ENCODE results near the gene ENTPD2.
A peak's percentile ranks its signal among the peaks of the same experiment; 100 is the strongest.

ENTPD2 gene

GRCh38 chr9:137021568-137021978, 32.3 kb downstream of the ENTPD2 start:
- Histone ChIP-seq H3K9me3 (ENCODE audit: control insufficient read depth, low read length) (no peaks in the 10 kb centered on the region), H3K36me3 (ENCODE audit: control insufficient read depth, insufficient read depth, low read length) (peaks cover 13% of the 10 kb centered on the region), H3K27ac (ENCODE audit: insufficient read depth, low read length, poor library complexity, severe bottlenecking) (peak overlapping the region; percentile 37), H3K4me3 (ENCODE audit: insufficient read depth, low read depth, low read length, poor library complexity, severe bottlenecking) (no peak overlapping the region), H3K4me1 (ENCODE audit: control insufficient read depth, insufficient read depth, low read length, poor library complexity, severe bottlenecking) (peaks cover 6% of the 10 kb centered on the region), H3K27me3 (replicated peaks; ENCODE audit: control insufficient read depth, insufficient read depth, low read length, poor library complexity, severe bottlenecking) (no peaks in the 10 kb centered on the region)
- DNase-seq: no peak

GRCh38 chr9:137020771-137021567, 32.9 kb downstream of the ENTPD2 start:
- Histone ChIP-seq H3K27ac (ENCODE audit: insufficient read depth, low read length, poor library complexity, severe bottlenecking) (no peak overlapping the region), H3K27me3 (replicated peaks; ENCODE audit: control insufficient read depth, insufficient read depth, low read length, poor library complexity, severe bottlenecking) (no peaks in the 10 kb centered on the region), H3K4me1 (ENCODE audit: control insufficient read depth, insufficient read depth, low read length, poor library complexity, severe bottlenecking) (peaks cover 6% of the 10 kb centered on the region), H3K4me3 (ENCODE audit: insufficient read depth, low read depth, low read length, poor library complexity, severe bottlenecking) (no peak overlapping the region), H3K9me3 (ENCODE audit: control insufficient read depth, low read length) (no peaks in the 10 kb centered on the region), H3K36me3 (ENCODE audit: control insufficient read depth, insufficient read depth, low read length) (peaks cover 19% of the 10 kb centered on the region)
- DNase-seq: no peak

GRCh38 chr9:137019891-137020683, 33.8 kb downstream of the ENTPD2 start:
- no peak overlapping the region for H3K4me3 ChIP-seq (ENCODE audit: insufficient read depth, low read depth, low read length, poor library complexity, severe bottlenecking)
- H3K9me3 ChIP-seq (ENCODE audit: control insufficient read depth, low read length): no peaks in the 10 kb centered on the region
- no peak overlapping the region for H3K27ac ChIP-seq (ENCODE audit: insufficient read depth, low read length, poor library complexity, severe bottlenecking)
- H3K4me1 ChIP-seq (ENCODE audit: control insufficient read depth, insufficient read depth, low read length, poor library complexity, severe bottlenecking): peaks cover 3% of the 10 kb centered on the region
- H3K36me3 ChIP-seq (ENCODE audit: control insufficient read depth, insufficient read depth, low read length): peaks cover 25% of the 10 kb centered on the region
- no peak for DNase-seq
- no peaks in the 10 kb centered on the region for H3K27me3 ChIP-seq (replicated peaks; ENCODE audit: control insufficient read depth, insufficient read depth, low read length, poor library complexity, severe bottlenecking)

- Histone ChIP-seq H3K4me3 (ENCODE audit: insufficient read depth, low read depth, low read length, poor library complexity, severe bottlenecking) (no peak overlapping the region), H3K27ac (ENCODE audit: insufficient read depth, low read length, poor library complexity, severe bottlenecking) (no peak overlapping the region), H3K4me1 (ENCODE audit: control insufficient read depth, insufficient read depth, low read length, poor library complexity, severe bottlenecking) (no peaks in the 10 kb centered on the region), H3K36me3 (ENCODE audit: control insufficient read depth, insufficient read depth, low read length) (peaks cover 36% of the 10 kb centered on the region), H3K9me3 (ENCODE audit: control insufficient read depth, low read length) (no peaks in the 10 kb centered on the region), H3K27me3 (replicated peaks; ENCODE audit: control insufficient read depth, insufficient read depth, low read length, poor library complexity, severe bottlenecking) (no peaks in the 10 kb centered on the region)
- DNase-seq: no peak
Observed at GRCh38 chr9:137018761-137019559, 34.9 kb downstream of the ENTPD2 start.

GRCh38 chr9:137017791-137018497, 35.9 kb downstream of the ENTPD2 start:
- no peak for DNase-seq
- Histone ChIP-seq H3K27ac (ENCODE audit: insufficient read depth, low read length, poor library complexity, severe bottlenecking) (no peak overlapping the region), H3K4me1 (ENCODE audit: control insufficient read depth, insufficient read depth, low read length, poor library complexity, severe bottlenecking) (no peaks in the 10 kb centered on the region), H3K27me3 (replicated peaks; ENCODE audit: control insufficient read depth, insufficient read depth, low read length, poor library complexity, severe bottlenecking) (no peaks in the 10 kb centered on the region), H3K36me3 (ENCODE audit: control insufficient read depth, insufficient read depth, low read length) (peaks cover 44% of the 10 kb centered on the region), H3K4me3 (ENCODE audit: insufficient read depth, low read depth, low read length, poor library complexity, severe bottlenecking) (no peak overlapping the region), H3K9me3 (ENCODE audit: control insufficient read depth, low read length) (no peaks in the 10 kb centered on the region)

- Histone ChIP-seq H3K9me3 (ENCODE audit: control insufficient read depth, low read length) (no peaks in the 10 kb centered on the region), H3K27me3 (replicated peaks; ENCODE audit: control insufficient read depth, insufficient read depth, low read length, poor library complexity, severe bottlenecking) (no peaks in the 10 kb centered on the region), H3K36me3 (ENCODE audit: control insufficient read depth, insufficient read depth, low read length) (peaks cover 52% of the 10 kb centered on the region), H3K27ac (ENCODE audit: insufficient read depth, low read length, poor library complexity, severe bottlenecking) (no peak overlapping the region), H3K4me3 (ENCODE audit: insufficient read depth, low read depth, low read length, poor library complexity, severe bottlenecking) (no peak overlapping the region), H3K4me1 (ENCODE audit: control insufficient read depth, insufficient read depth, low read length, poor library complexity, severe bottlenecking) (no peaks in the 10 kb centered on the region)
- no peak for DNase-seq
Observed at GRCh38 chr9:137017071-137017470, 36.8 kb downstream of the ENTPD2 start.

- H3K27me3 ChIP-seq (replicated peaks; ENCODE audit: control insufficient read depth, insufficient read depth, low read length, poor library complexity, severe bottlenecking): no peaks in the 10 kb centered on the region
- H3K9me3 ChIP-seq (ENCODE audit: control insufficient read depth, low read length): no peaks in the 10 kb centered on the region
- H3K36me3 ChIP-seq (ENCODE audit: control insufficient read depth, insufficient read depth, low read length): peaks cover 56% of the 10 kb centered on the region
- DNase-seq: no peak
- H3K4me1 ChIP-seq (ENCODE audit: control insufficient read depth, insufficient read depth, low read length, poor library complexity, severe bottlenecking): no peaks in the 10 kb centered on the region
- H3K4me3 ChIP-seq (ENCODE audit: insufficient read depth, low read depth, low read length, poor library complexity, severe bottlenecking): no peak overlapping the region
- H3K27ac ChIP-seq (ENCODE audit: insufficient read depth, low read length, poor library complexity, severe bottlenecking): no peak overlapping the region
Observed at GRCh38 chr9:137016436-137016835, 37.4 kb downstream of the ENTPD2 start.

- DNase-seq: no peak
- no peak overlapping the region for H3K27ac ChIP-seq (ENCODE audit: insufficient read depth, low read length, poor library complexity, severe bottlenecking)
- H3K4me1 ChIP-seq (ENCODE audit: control insufficient read depth, insufficient read depth, low read length, poor library complexity, severe bottlenecking): no peaks in the 10 kb centered on the region
- H3K4me3 ChIP-seq (ENCODE audit: insufficient read depth, low read depth, low read length, poor library complexity, severe bottlenecking): no peak overlapping the region
- no peaks in the 10 kb centered on the region for H3K9me3 ChIP-seq (ENCODE audit: control insufficient read depth, low read length)
- H3K27me3 ChIP-seq (replicated peaks; ENCODE audit: control insufficient read depth, insufficient read depth, low read length, poor library complexity, severe bottlenecking): no peaks in the 10 kb centered on the region
- H3K36me3 ChIP-seq (ENCODE audit: control insufficient read depth, insufficient read depth, low read length): peaks cover 61% of the 10 kb centered on the region
Observed at GRCh38 chr9:137015976-137016375, 37.9 kb downstream of the ENTPD2 start.

GRCh38 chr9:137015540-137015930, 38.3 kb downstream of the ENTPD2 start:
- H3K36me3 ChIP-seq (ENCODE audit: control insufficient read depth, insufficient read depth, low read length): peaks cover 61% of the 10 kb centered on the region
- no peaks in the 10 kb centered on the region for H3K27me3 ChIP-seq (replicated peaks; ENCODE audit: control insufficient read depth, insufficient read depth, low read length, poor library complexity, severe bottlenecking)
- H3K4me1 ChIP-seq (ENCODE audit: control insufficient read depth, insufficient read depth, low read length, poor library complexity, severe bottlenecking): no peaks in the 10 kb centered on the region
- no peak overlapping the region for H3K27ac ChIP-seq (ENCODE audit: insufficient read depth, low read length, poor library complexity, severe bottlenecking)
- no peaks in the 10 kb centered on the region for H3K9me3 ChIP-seq (ENCODE audit: control insufficient read depth, low read length)
- no peak for DNase-seq
- no peak overlapping the region for H3K4me3 ChIP-seq (ENCODE audit: insufficient read depth, low read depth, low read length, poor library complexity, severe bottlenecking)
